Stomach (tissue), 9 donors: ENCODE measurements around the gene RNF13. TPM values are rescaled to one million over a fixed set of nuclear protein-coding genes. Genes with fewer than 3 reads are reported as not detected.

Experiments
- DNase-seq, 2 donors: peaks; one replicate each; pipeline versions ENCODE4 v3.0.0 to v3.0.0-alpha.2; 2013 to 2019
- H3K27ac ChIP-seq, 5 donors: fragments of 200-600 bp in 4 of 5; sonication (generic) in 4 of 5; one replicate each; pipeline ENCODE4 v1.5.1; 2013 to 2019; ENCODE audit warnings: mild to moderate bottlenecking in 1 of 5, moderate library complexity in 1 of 5
- H3K27me3 ChIP-seq, 3 donors: fragments of 200-600 bp; sonication (generic); one replicate each; pipeline ENCODE4 v1.5.1; 2017 to 2019; ENCODE audit warnings: mixed run types in 1 of 3
- H3K36me3 ChIP-seq, 4 donors: fragments of 200-600 bp; sonication (generic); 1 replicate in 3 of 4; 2 replicates in 1 of 4; pipeline ENCODE4 v1.5.1; 2016 to 2019
- H3K4me1 ChIP-seq, 4 donors: fragments of 200-600 bp; sonication (generic); one replicate each; pipeline ENCODE4 v1.5.1; 2016 to 2019
- H3K4me3 ChIP-seq, 4 donors: fragments of 200-600 bp; sonication (generic) in 3 of 4; one replicate each; pipeline ENCODE4 v1.5.1; 2016 to 2019; ENCODE audit warnings: mild to moderate bottlenecking in 1 of 4
- H3K9me3 ChIP-seq, 4 donors: fragments of 200-600 bp; sonication (generic); one replicate each; pipeline ENCODE4 v1.5.1; 2016 to 2019
- EP300 ChIP-seq: sonication (generic); formaldehyde crosslinking; IDR thresholded peaks from one replicate; pipeline ENCODE4 v1.6.1; 2017; ENCODE audit warnings: antibody characterized with exemption
- POLR2A ChIP-seq, 4 donors: fragments of 450-650 bp; IDR thresholded peaks; one replicate each; pipeline ENCODE4 v1.6.1; 2016; ENCODE audit warnings: antibody characterized with exemption in 4 of 4, control low read depth in 2 of 4, mild to moderate bottlenecking in 1 of 4, moderate library complexity in 1 of 4
- POLR2AphosphoS5 ChIP-seq, 3 donors: sonication (generic); formaldehyde crosslinking; IDR thresholded peaks; one replicate each; pipeline ENCODE4 v1.6.1; 2016; ENCODE audit warnings: antibody characterized with exemption in 3 of 3
- WGBS, 5 donors: extraction: QIAGEN DNeasy Blood & Tissue Kit in 3 of 5; methylation state at CpG; one replicate each; pipeline versions ENCODE4 v1.1.5 to v1.1.7; 2013 to 2018; 5-methylcytosine and 5-hydroxymethylcytosine counted together
- intact Hi-C: fragments of 100-400 bp; cut with DNase I; formaldehyde crosslinking; loops from one replicate; pipeline ENCODE4 v1.15.1; 2023; ENCODE audit warnings: low total_unique reads
- polyA plus RNA-seq, 3 donors: library from polyadenylated mRNA; stranded (reverse); fragments of 200-250 nt; gene quantifications; one replicate each; pipeline ENCODE4 v1.2.3, GENCODE V29; 2013
- total RNA-seq, 5 donors: library from RNA; depleted of rRNA; stranded (reverse); fragments of >200 nt; gene quantifications; one replicate each; pipeline versions ENCODE4 v1.1.0 to v1.2.3, GENCODE V29; 2014 to 2016
- TF ChIP-seq, protein P1 (sequence below), 7 experiments: fragments of 450-650 bp in 4 of 7; fragments of 200-600 bp in 3 of 7; sonication (generic) in 3 of 7; IDR thresholded peaks; one replicate each; pipeline ENCODE4 v1.5.1; 2016 to 2019; ENCODE audit warnings: antibody characterized with exemption in 7 of 7, control low read depth in 2 of 7, mild to moderate bottlenecking in 1 of 7
- donor health status: healthy with polysubstance abuse.
- donor health status: Bipolar disorder and iron deficiency.
- donor health status: healthy.

The RNF13 gene
- total and polyA plus RNA-seq, 8 donors = 6.7 to 130 (median 31.3) TPM

DNA sequence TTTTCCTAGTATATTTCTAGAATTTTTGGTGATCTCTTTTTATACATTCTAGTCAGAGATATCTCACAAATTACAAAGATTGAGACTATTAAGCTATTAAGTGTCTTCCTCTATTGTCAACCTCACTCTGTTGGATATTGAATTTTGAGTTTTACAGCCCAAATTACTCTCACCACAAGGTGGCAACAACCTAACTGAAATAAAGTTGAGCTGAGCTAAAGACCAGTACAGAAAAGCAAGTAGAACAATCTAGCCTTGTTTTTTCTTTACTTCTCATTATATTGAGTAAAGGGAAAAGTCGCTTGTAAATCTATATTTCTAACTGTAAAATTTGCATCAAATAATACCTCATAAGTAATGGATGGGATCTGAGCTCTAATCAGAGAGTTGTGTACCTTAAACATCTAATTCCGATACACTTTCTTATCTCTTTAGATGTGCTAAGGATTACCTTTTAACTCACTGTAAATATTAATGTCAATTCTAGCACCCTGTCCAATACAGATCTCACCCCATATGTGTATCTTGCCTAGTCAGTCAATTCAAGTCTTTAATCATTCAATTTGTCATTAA, 47.2 kb upstream of the RNF13 start:
- Histone ChIP-seq H3K4me3 (no peak overlapping the region), H3K27ac (no peak overlapping the region), H3K27me3 (peaks cover 0 to 37% (median 5%) of the 10 kb centered on the region in 3 donors), H3K4me1 (no peaks in the 10 kb centered on the region), H3K9me3 (no peaks in the 10 kb centered on the region), H3K36me3 (no peaks in the 10 kb centered on the region)
- TF ChIP-seq, protein P1, sequence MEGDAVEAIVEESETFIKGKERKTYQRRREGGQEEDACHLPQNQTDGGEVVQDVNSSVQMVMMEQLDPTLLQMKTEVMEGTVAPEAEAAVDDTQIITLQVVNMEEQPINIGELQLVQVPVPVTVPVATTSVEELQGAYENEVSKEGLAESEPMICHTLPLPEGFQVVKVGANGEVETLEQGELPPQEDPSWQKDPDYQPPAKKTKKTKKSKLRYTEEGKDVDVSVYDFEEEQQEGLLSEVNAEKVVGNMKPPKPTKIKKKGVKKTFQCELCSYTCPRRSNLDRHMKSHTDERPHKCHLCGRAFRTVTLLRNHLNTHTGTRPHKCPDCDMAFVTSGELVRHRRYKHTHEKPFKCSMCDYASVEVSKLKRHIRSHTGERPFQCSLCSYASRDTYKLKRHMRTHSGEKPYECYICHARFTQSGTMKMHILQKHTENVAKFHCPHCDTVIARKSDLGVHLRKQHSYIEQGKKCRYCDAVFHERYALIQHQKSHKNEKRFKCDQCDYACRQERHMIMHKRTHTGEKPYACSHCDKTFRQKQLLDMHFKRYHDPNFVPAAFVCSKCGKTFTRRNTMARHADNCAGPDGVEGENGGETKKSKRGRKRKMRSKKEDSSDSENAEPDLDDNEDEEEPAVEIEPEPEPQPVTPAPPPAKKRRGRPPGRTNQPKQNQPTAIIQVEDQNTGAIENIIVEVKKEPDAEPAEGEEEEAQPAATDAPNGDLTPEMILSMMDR (IDR thresholded peaks at IDR 0.05) = peak in 2 of 7 experiments; percentile 22 to 29
- TF ChIP-seq EP300 = no peak
- WGBS, 5 donors = 26 to 49% (median 39%) methylated on average over 2 of the region's 2 CpGs
- peak in 1 of 2 donors; percentile 53 for DNase-seq
- intact Hi-C loops = no loop called here

DNA sequence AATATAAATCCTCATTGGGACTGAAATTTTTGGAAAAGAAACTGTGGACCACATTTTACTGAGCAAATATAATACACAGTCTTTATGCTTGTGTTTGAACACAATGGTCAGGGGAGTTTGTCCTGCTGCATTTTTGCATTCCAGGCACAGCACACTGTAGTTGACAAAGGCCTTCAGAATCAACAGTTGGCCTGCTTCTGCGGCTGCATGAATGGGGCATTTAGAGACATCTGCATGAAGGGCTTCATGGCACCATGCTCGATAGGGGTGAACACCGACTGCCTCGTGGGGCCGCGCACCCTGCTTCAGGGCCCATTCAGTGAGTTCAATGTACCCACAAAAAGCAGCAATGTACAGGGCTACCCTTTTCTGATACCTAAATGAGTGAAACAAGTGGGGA, 45.3 kb upstream of the RNF13 start:
- H3K9me3 ChIP-seq = no peaks in the 10 kb centered on the region
- TF ChIP-seq EP300 = no peak
- no peak for TF ChIP-seq POLR2AphosphoS5 (IDR thresholded peaks at IDR 0.05)
- TF ChIP-seq, protein P1 (IDR thresholded peaks at IDR 0.05) = no peak
- TF ChIP-seq POLR2A (IDR thresholded peaks at IDR 0.05) = no peak

DNA sequence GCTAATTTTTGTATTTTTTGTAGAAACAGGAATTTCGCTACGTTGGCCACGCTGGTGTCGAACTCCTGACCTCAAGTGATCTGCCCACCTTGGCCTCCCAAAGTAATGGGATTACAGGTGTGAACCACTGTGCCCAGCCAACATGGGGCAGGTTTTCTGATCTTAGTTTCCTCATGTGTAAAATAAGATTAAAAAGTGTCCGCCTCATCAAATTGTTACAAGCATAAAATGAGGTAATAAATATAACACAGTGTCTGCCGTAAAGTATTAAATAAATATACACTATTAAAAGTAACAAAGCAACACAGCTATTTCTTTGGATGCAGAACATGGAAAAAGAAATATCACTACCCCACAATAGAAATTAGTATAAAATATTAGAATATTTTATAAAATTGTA, 44.3 kb upstream of the RNF13 start:
- no peaks in the 10 kb centered on the region for H3K36me3 ChIP-seq
- TF ChIP-seq, protein P1 (IDR thresholded peaks at IDR 0.05) = no peak
- TF ChIP-seq POLR2A (IDR thresholded peaks at IDR 0.05) (no peak), EP300 (no peak), POLR2AphosphoS5 (IDR thresholded peaks at IDR 0.05) (no peak)
- DNase-seq = no peak
- H3K4me3 ChIP-seq = no peak overlapping the region
- 90 to 95% (median 93%) methylated on average over 6 of the region's 6 CpGs for WGBS, 5 donors
- no peak overlapping the region for H3K27ac ChIP-seq
- intact Hi-C loops = no loop called here
- H3K9me3 ChIP-seq = no peaks in the 10 kb centered on the region
- peaks cover 0 to 27% (median 5%) of the 10 kb centered on the region in 3 donors for H3K27me3 ChIP-seq
- no peaks in the 10 kb centered on the region for H3K4me1 ChIP-seq

More for the DNA sequence above, 45.3 kb upstream of the RNF13 start:
- DNase-seq = no peak
- Histone ChIP-seq H3K27me3 (peaks cover 0 to 31% (median 5%) of the 10 kb centered on the region in 3 donors), H3K27ac (no peak overlapping the region), H3K4me3 (no peak overlapping the region), H3K36me3 (no peaks in the 10 kb centered on the region), H3K4me1 (no peaks in the 10 kb centered on the region)
- intact Hi-C loops = no loop called here
- WGBS, 5 donors = 80 to 89% (median 87%) methylated on average over 6 of the region's 6 CpGs

DNA sequence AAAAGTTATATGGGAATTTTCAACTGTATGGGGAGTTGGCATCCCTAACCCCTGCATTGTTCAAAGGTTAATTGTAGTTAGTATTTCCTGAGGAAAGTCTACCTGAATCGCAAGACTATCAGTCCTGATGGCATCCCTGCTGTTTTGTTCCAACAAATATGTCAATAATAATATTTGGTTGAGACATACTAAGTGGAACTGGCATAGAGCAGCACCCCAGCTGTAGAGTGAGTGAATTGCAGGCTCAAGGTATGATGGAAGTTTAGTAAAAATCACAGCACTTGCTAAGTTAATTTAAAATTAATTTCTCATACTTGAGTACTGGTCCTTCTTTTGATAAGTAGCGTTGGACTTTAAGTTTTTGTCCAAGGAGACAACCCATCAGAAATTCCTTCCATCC, 42.8 kb upstream of the RNF13 start:
- H3K9me3 ChIP-seq = no peaks in the 10 kb centered on the region
- H3K4me3 ChIP-seq = no peak overlapping the region
- H3K27ac ChIP-seq = no peak overlapping the region
- TF ChIP-seq EP300 (no peak), POLR2A (IDR thresholded peaks at IDR 0.05) (no peak), POLR2AphosphoS5 (IDR thresholded peaks at IDR 0.05) (no peak)
- TF ChIP-seq, protein P1 (IDR thresholded peaks at IDR 0.05) = no peak
- 71 to 89% (median 83%) methylated on average over 2 of the region's 2 CpGs for WGBS, 5 donors
- H3K36me3 ChIP-seq = no peaks in the 10 kb centered on the region
- H3K27me3 ChIP-seq = peaks cover 0 to 14% (median 0%) of the 10 kb centered on the region in 3 donors
- H3K4me1 ChIP-seq = no peaks in the 10 kb centered on the region
- DNase-seq = no peak
- intact Hi-C loops = no loop called here
